ENCODE data around the gene FCHSD1. TPM values are rescaled to one million over a fixed set of nuclear protein-coding genes. Genes with fewer than 3 reads are reported as not detected.

The FCHSD1 gene
- total and polyA plus RNA-seq, 2 experiments from 2014 or later, result 18.0 to 27.4 TPM

DNA sequence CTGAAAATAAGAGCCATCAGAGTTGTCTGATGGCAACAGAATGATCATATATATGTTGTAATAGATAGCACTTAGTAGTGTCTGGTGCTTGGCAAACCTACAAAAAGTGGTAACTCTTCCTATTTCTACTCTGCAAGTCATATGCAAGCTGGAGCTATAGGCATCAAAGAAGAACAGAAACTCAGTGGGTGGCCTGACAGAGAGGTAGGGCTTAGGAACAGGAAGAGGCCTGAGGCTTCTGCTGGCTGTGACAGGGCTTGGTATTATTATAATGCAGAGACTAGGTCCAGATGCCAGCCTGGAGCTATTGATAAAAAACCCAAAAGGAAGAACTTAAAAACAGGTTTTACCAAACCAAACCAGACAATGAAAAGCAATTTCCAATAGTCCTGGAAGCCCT lies 28.0 kb downstream of the FCHSD1 start:
- Histone ChIP-seq H2AFZ (no peak overlapping the region), H3K79me2 (no peaks in the 10 kb centered on the region), H4K20me1 (ENCODE audit: insufficient read depth, poor library complexity, severe bottlenecking) (no peaks in the 10 kb centered on the region), H3K9me2 (replicated peaks; ENCODE audit: insufficient read depth) (no peaks in the 10 kb centered on the region), H3K27ac (no peak overlapping the region), H3K36me3 (replicated peaks; ENCODE audit: insufficient read depth, low read depth) (no peaks in the 10 kb centered on the region), H3K4me3 (no peak overlapping the region), H3K9me3 (ENCODE audit: low read depth) (no peaks in the 10 kb centered on the region), H3K4me1 (ENCODE audit: insufficient read depth) (no peaks in the 10 kb centered on the region), H3K4me2 (no peak overlapping the region), H3K27me3 (no peaks in the 10 kb centered on the region)
- no peak for DNase-seq (ENCODE audit: low spot score)
- TF ChIP-seq, protein P1, sequence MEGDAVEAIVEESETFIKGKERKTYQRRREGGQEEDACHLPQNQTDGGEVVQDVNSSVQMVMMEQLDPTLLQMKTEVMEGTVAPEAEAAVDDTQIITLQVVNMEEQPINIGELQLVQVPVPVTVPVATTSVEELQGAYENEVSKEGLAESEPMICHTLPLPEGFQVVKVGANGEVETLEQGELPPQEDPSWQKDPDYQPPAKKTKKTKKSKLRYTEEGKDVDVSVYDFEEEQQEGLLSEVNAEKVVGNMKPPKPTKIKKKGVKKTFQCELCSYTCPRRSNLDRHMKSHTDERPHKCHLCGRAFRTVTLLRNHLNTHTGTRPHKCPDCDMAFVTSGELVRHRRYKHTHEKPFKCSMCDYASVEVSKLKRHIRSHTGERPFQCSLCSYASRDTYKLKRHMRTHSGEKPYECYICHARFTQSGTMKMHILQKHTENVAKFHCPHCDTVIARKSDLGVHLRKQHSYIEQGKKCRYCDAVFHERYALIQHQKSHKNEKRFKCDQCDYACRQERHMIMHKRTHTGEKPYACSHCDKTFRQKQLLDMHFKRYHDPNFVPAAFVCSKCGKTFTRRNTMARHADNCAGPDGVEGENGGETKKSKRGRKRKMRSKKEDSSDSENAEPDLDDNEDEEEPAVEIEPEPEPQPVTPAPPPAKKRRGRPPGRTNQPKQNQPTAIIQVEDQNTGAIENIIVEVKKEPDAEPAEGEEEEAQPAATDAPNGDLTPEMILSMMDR (IDR thresholded peaks at IDR 0.05; ENCODE audit: poor library complexity), result no peak
- TF ChIP-seq EZH2phosphoT487 (IDR thresholded peaks at IDR 0.05; ENCODE audit: low read depth, severe bottlenecking, unreplicated experiment) (no peak), EZH2 (IDR thresholded peaks at IDR 0.05; ENCODE audit: borderline replicate concordance) (no peak)

DNA sequence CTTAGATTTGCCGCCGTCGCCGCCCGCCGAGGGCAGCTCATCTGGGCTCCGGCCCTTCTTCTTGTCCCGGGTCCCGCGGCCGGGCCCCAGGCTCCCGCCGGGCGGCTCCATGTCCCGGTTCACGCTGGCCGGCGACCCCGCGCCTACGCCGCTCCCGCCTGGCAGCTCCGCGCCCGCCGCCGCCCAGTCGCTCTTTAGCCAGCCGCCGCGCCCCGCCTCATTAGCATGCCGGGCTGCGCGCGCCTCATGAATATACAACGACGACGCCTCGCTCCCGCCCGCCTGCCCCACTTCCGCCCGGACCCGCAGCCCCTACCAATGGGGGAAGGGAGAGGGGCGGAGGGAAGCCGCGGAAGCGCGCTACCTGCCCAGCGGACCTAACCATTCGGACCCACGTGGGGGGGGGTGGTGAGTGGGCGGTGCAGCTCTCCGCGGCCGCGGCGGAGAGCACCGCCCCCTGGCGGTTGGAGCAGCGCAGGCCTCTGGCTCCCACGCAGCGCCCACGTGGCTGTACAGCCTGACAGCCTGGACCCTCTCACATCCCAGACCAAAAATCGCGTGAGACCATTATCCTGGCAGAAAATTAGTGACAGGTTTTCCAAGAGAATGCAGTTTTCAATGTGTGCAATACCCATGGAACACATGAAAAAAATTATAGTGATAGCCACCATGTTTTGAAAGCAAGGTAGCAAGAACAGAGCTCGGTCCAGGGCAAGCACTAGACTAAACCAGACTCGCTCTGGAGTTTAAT lies 32.2 kb downstream of the FCHSD1 start, which contains the start of gene DIAPH1:
Gene DIAPH1 (minus strand): TSS at position 197 of the 751 bp plus-strand sequence. CDS start 86 bp downstream, at position 111.
- Histone ChIP-seq H3K4me1 (ENCODE audit: insufficient read depth) (peaks cover 12% of the 10 kb centered on the region), H2AFZ (peak within 1 kb of the TSS; percentile 49), H3K9me2 (replicated peaks; ENCODE audit: insufficient read depth) (no peaks in the 10 kb centered on the region), H3K4me3 (peak within 1 kb of the TSS; percentile 65), H4K20me1 (ENCODE audit: insufficient read depth, poor library complexity, severe bottlenecking) (peaks cover 3% of the 10 kb centered on the region), H3K36me3 (replicated peaks; ENCODE audit: insufficient read depth, low read depth) (no peaks in the 10 kb centered on the region), H3K27me3 (no peaks in the 10 kb centered on the region), H3K4me2 (peak within 1 kb of the TSS; percentile 78), H3K9me3 (ENCODE audit: low read depth) (no peaks in the 10 kb centered on the region), H3K27ac (peak within 1 kb of the TSS; percentile 96), H3K79me2 (peaks cover 34% of the 10 kb centered on the region)
- 10% methylated on average over 20 of the region's 70 CpGs for WGBS (ENCODE audit: low lambda C conversion rate, missing lambda C conversion rate)
- TF ChIP-seq, protein P1 (IDR thresholded peaks at IDR 0.05; ENCODE audit: poor library complexity), result peak; percentile 99
- TF ChIP-seq EZH2 (IDR thresholded peaks at IDR 0.05; ENCODE audit: borderline replicate concordance), result no peak
- TF ChIP-seq EZH2phosphoT487 (IDR thresholded peaks at IDR 0.05; ENCODE audit: low read depth, severe bottlenecking, unreplicated experiment), result no peak
- peak; percentile 100 for DNase-seq (ENCODE audit: low spot score)

DNA sequence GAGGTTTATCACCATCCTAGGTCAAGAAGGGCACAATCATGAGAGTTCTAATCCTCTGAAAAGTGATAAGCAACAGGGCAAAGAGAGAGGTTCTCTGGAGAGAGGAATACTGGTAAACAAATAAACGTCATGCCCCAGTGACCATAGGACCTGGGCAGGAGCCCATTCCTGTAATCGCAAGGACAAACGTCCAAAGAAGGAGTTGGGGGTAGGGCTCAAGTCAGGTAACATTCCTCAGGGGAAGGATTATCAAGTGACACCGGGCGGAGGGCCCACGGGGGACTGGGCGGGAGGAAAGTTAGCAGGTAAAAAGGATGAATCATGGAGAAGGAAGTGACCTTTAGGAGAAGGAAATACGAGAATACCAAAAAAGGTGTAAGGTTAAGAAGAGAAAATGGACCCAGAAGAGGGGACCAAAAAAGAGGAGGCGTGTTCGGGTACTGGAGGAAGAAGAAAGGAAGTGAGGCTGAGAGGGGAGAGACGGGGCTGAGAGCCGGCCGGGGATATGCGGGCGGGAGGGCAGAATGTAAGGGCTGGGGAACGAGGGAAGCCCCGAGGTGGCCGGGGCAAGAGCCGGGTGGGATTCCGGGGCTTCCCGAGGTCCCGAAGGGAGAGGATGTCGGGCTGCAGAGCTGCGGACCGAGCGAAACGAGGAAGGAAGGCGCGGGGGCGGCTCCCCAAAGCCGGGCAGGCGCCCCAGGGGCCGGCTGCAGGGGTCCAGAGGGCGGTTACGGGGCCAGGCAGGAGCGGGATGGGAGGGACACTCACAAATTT lies 33.0 kb downstream of the FCHSD1 start:
- Histone ChIP-seq H3K9me3 (ENCODE audit: low read depth) (no peaks in the 10 kb centered on the region), H3K4me2 (peak overlapping the region; percentile 78), H3K9me2 (replicated peaks; ENCODE audit: insufficient read depth) (no peaks in the 10 kb centered on the region), H3K4me1 (ENCODE audit: insufficient read depth) (peaks cover 12% of the 10 kb centered on the region), H3K27me3 (no peaks in the 10 kb centered on the region), H2AFZ (peak overlapping the region; percentile 49), H3K4me3 (peak overlapping the region; percentile 65), H3K27ac (peak overlapping the region; percentile 96), H3K36me3 (replicated peaks; ENCODE audit: insufficient read depth, low read depth) (no peaks in the 10 kb centered on the region), H3K79me2 (peaks cover 42% of the 10 kb centered on the region), H4K20me1 (ENCODE audit: insufficient read depth, poor library complexity, severe bottlenecking) (peaks cover 10% of the 10 kb centered on the region)
- WGBS (ENCODE audit: low lambda C conversion rate, missing lambda C conversion rate), result under 1% methylated on average over 20 of the region's 36 CpGs
- TF ChIP-seq, protein P1 (IDR thresholded peaks at IDR 0.05; ENCODE audit: poor library complexity), result no peak
- no peak for TF ChIP-seq EZH2phosphoT487 (IDR thresholded peaks at IDR 0.05; ENCODE audit: low read depth, severe bottlenecking, unreplicated experiment)
- TF ChIP-seq EZH2 (IDR thresholded peaks at IDR 0.05; ENCODE audit: borderline replicate concordance), result no peak
- peak; percentile 81 for DNase-seq (ENCODE audit: low spot score)
